Glomerular visceral epithelial cell (primary cell): ENCODE measurements around the gene VSTM2L.

Experiments
- DNase-seq: peaks from one replicate; pipeline ENCODE4 v3.0.0-alpha.2; 2016; ENCODE audit errors: extremely low spot score

Gene VSTM2L

DNA sequence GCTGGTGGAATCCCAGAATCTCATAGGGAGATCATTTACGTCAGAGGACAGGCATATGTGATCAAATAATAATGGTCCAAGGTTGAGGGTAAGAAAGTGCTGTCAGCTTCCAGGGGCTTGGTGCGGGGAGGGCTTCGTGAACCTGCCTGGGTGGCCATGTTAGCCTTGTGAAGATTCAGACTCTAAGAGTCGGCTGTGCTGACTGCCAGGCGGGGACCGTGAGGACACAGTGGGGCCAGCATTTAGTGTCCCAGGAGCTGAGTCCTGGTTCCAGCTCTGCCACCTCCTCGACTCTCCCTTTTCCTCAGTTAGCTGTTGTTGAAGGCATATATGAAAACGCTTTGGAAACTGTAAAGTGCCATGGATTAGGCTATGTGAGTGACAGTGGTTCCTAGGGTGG, 33.5 kb downstream of the VSTM2L start:
- DNase-seq = no peak

DNA sequence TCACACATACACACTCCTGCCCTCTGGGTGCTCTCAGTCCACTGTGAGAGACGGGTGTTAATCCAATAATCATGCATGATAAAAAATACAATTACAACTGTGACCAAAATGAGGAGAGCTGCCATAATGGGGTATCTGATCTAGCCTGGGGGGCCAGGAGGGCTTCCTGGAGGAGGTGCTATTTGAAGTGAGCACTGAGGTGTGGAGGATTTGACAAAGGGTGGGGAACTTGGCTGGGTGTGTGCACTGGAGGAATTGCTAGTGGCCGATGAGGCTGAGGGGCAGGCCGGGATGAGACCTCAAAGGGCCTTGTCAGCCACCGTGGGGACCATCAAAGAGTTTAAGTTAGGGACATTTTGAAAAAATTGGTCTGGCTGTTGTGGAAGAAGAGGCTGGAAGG, 34.8 kb downstream of the VSTM2L start:
- no peak for DNase-seq

DNA sequence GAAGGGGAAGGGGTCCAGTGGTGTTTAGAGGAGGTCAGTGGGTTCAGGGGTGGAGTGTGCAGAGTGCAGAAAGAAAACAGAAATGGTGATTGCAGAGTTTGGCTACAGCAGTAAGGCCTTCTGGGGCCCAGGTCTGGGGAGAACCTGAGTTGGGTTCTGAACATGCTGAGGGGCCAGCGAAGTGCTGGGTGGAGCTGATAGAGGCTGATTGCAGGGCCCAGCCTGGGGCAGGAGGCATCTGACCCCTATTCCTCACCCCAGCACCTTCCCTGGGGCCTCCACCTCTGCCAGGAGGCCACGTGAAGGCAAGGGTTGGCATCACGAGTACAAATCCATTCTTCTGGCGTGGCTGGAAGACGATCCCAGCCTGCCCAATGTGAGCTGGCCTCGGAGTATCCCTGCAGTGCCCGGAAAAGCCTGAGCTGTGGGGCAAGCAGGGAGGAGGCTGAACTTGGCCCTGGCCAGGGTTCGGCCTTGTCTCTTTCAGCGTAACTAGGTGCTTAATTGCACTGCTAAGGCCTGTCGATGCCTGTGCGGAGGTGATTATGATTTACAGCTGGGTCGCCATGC, 35.3 kb downstream of the VSTM2L start:
- no peak for DNase-seq

GRCh38 chr20:37938954-37939353, 36.0 kb downstream of the VSTM2L start:
- no peak for DNase-seq

- DNase-seq = no peak
Measured at GRCh38 chr20:37939701-37940560, 37.0 kb downstream of the VSTM2L start.

GRCh38 chr20:37940858-37941257, 37.9 kb downstream of the VSTM2L start:
- DNase-seq = no peak

DNA sequence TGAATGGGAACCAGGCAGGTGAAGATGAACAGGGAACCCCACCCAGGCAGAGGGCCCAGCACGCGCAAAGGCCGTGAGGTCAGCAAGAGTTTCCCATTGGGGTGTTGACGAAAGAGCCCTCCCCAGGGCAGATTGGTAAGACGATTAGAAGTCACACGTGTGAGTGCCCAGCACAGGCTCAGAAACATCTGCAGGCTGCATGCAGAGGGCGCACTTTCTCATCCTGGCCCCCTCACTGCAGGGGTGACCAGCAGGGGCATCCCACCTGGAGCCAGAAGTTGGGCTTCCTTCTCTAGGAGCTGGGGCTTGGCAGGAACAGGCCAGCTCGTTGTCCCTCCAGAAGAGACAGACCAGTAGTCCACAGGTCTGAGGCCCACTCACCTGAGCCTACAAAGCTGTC, 38.4 kb downstream of the VSTM2L start:
- DNase-seq = no peak

GRCh38 chr20:37941992-37942391, 39.1 kb downstream of the VSTM2L start:
- DNase-seq = no peak

GRCh38 chr20:37943033-37943432, 40.1 kb downstream of the VSTM2L start:
- DNase-seq = no peak

DNA sequence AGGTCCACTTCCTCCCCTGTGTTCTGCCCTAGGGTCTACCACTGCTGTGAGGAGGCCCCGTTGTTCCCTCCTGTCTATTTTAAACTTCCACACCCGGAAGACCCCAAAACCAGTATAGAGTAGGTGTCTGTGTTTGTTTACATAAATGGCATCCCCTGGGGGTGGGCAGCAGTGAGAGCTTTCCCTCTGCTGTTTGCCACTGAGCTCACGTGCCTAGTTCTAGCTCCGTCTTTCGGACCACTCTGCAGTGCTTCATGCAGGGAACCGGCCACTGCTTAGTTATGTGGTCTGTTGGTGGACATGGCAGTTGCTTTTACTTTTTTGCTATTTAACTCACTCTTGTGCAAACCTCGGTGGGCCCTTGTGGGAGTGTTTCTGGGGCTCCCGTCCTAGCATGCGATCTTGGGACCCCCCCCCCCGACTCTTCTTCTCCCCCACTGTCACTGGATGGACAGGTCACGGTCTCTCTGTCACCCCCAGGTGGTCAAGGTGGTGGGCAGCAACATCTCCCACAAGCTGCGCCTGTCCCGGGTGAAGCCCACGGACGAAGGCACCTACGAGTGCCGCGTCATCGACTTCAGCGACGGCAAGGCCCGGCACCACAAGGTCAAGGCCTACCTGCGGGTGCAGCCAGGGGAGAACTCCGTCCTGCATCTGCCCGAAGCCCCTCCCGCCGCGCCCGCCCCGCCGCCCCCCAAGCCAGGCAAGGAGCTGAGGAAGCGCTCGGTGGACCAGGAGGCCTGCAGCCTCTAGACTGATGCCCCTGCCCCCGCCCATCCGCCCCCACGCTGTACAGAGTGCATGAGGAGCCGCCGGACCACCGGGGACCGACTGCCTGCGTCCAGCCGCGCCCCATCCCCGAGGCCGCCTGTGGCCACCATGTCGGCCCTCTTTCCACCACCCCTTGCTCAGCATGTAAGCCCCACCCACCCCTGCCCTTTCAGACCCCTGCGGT, 40.9 kb downstream of the VSTM2L start:
- no peak for DNase-seq

DNA sequence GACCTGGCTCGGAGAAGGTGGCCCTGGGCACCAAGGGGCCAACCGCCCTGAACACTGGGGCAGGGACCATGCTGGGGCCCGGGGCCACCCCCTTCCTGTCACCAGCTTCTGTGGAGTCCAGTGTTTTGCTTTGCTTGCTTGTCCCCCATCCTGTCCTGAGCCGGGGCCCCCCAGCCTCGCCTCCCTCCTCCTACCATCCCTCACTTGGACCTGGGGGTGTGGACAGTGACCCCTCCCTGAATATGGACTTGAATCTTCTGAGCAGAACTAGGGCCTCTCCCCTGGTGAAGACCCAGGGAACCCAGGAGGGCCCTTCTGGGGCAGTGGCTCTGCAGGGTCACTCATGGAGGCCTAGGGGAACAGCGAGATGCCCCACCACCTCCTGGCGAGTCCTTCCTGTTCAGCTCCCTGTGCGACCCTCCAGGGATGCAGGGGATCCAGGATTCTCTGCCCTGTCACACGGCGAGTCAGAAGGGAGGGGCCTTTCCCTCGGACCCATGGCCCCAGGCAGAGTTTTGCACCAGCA, 41.6 kb downstream of the VSTM2L start:
- no peak for DNase-seq

GRCh38 chr20:37945091-37945547, 42.2 kb downstream of the VSTM2L start:
- no peak for DNase-seq

GRCh38 chr20:37946946-37947345, 44.0 kb downstream of the VSTM2L start:
- no peak for DNase-seq

DNA sequence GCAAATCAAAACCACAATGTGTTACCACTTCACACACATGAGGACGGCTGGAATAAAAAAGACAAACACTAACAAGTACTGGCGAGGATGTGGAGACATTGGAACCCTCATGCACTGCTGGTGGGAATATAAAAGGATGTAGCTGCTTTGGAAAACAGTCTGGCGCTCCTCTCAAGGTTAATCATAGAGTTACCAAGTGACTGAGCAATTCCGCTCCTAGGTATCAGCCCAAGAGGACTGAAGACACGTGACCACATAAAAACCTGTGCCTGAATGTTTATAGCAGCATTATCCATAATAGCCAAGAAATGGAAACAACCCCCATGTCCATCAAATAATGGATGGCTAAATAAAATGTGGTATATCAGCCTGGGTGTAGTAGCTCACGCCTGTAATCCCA, 45.0 kb downstream of the VSTM2L start:
- no peak for DNase-seq

DNA sequence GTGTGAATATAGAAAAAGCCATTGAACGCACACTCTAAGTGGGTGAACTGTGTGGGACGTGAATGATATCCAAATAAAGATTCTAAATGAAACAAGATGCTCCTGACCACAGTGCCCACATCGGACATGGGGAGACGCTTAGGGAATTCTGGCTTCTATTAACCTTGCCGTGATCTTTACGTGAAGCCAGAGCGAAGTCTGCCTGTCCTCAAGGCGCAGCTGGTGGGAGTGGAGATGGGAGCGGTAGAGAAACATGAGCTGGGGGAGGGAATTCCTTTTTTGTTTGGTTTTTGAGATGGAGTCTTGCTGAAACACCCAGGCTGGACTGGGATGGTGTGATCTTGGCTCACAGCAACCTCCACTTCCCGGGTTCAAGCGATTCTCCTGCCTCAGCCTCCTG, 46.0 kb downstream of the VSTM2L start:
- DNase-seq = no peak

DNA sequence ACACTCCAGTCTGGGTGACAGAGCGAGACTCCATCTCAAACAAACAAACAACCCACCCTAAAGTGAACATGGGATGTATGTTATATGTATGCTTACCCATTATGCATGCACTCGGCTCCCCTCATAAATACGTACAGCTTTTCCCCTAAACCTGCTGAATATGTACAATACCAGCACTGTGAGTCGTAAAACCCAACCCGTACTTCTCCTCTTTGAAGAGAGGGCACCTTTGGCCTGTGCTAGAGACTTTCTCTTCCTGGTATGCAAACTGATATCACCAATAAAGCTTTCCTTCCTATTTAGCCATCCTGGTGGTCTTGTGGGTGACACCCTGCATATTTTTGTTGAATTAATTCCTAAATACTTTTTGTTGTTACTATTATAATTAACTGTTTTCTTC, 51.3 kb downstream of the VSTM2L start:
- no peak for DNase-seq

DNA sequence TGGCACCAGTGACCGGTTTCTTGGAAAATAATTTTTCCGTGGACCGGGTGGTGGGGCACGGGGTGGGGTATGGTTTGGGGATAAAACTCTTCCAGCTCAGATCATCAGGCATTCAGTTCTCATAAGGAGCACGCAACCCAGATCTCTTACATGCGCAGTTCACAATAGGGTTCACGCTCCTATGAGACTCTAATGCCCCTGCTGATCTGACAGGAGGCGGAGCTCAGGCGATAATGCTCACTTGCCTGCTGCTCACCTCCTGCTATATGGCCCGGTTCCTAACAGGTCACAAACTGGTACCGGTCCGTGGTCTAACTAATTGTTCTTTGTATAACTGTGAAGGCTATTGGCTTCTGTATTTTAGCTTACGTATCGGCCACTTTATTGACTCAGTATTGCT, 51.7 kb downstream of the VSTM2L start:
- DNase-seq = no peak

DNA sequence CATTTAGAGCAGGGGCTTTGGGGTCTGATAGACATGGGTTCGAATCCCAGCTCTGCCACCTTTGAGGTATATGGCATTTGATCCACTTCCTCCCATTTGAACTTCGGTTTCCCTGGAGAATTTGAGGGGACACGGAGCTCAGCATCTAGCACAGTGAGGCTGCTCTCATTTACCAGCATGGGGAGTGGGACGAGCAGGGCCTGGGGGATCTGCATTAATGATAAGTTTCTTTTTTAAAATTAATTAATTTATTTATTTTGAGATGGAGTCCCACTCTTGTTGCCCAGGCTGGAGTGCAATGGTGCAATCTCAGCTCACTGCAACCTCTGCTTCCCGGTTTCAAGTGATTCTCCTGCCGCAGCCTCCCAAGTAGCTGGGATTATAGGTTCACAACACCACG, 52.6 kb downstream of the VSTM2L start:
- no peak for DNase-seq

DNA sequence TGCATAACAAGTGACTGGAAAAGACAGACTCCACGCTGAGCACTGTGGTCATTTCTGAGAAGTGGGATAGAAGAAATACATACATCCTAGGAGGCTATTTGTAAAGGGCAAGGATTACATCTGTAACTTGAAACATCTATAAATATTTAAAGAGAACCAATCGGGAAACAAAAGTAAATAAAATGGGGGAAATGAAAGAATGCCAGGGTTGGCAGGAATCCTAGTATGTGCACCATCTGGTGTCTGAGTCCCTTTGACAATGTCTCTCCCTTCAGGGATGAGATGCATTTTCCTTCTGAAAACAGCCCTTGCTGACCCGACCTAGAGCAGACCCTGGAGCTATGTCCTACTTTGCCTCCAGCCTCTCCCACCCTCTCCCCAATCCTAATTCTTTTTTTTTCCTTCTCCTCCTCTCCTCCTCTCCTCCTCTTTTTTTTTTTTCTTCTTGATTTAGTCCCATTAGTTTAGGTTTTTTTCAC, 53.2 kb downstream of the VSTM2L start:
- DNase-seq = no peak

DNA sequence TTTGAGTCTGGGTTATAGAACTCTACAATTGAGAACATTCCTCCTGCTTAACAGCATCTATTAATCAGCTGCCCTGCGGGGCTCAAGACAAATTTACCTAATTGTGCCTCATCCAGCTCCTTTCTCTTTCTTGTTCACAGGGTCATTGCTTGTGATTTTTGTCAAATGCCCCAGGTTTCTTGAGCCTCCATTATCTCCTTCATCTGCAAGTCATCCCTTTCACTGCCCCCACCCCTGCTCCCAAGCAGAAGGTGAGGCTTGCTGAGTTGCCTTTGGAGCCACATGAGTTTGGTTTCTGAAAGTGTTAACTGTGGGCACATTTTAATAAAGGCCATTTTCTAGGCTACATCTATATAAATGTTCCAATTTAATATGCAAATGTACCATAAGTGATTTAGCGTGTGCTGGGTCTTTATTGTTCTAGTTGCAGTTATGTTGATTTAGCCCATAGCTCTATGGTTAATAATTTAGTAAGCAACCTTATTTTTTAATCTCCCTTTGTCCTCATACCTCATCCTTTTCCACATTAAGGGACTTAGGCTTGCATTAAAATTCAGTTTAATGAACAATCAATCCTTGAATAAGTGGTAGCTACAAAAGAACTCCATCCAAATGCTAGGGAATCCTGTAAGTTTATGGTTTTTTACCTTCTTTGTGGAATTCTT, 56.1 kb downstream of the VSTM2L start:
- no peak for DNase-seq

- no peak for DNase-seq
Measured at GRCh38 chr20:37961066-37961465, 58.1 kb downstream of the VSTM2L start.
